IMR-90 (cell line): ENCODE data around the gene PMPCA. TPM values are rescaled to one million over a fixed set of nuclear protein-coding genes. Genes with fewer than 3 reads are reported as not detected.

Source experiments
- ATAC-seq: fragments of 200-7000 bp; cut with Tn5 transposase; 2 replicates; pipeline ENCODE4 v1.9.1; 2020; ENCODE audit warnings: low read depth, mild to moderate bottlenecking, moderate library complexity
- BruUV-seq: library from RNA; stranded (reverse); fragments of 400-500 nt; replicated peaks from 2 replicates; lab custom pipeline; 2021; lab: Mats Ljungman, UMichigan
- CTCF ChIA-PET: fragments of 300-600 bp; formaldehyde crosslinking; extraction: SDS; loops from one replicate; lab custom pipeline; 2021; ENCODE audit warnings: antibody characterized with exemption; lab: Yijun Ruan, JAX
- POLR2A ChIA-PET: fragments of 300-600 bp; sonication (Branson Sonifier 250); formaldehyde crosslinking; loops from one replicate; lab custom pipeline; 2022; ENCODE audit warnings: antibody characterized with exemption; ENCODE audit not compliant: unreplicated experiment; lab: Charles Lee
- DNase-seq: peaks from one replicate; pipeline ENCODE4 v3.0.0; 2013
- H2AFZ ChIP-seq: replicated peaks from 2 replicates; pipeline ENCODE3; 2013; ENCODE audit warnings: low read length, mild to moderate bottlenecking; ENCODE audit not compliant: poor library complexity
- H2AK5ac ChIP-seq: 2 replicates; pipeline ENCODE4 v1.6.1; 2013; ENCODE audit warnings: low read depth, low read length, inconsistent platforms
- H2AK9ac ChIP-seq: replicated peaks from 2 replicates; pipeline ENCODE3; 2013; ENCODE audit warnings: mild to moderate bottlenecking, low read depth, low read length, moderate library complexity; ENCODE audit not compliant: poor library complexity
- H2BK120ac ChIP-seq: 2 replicates; pipeline ENCODE4 v1.6.1; 2013; ENCODE audit warnings: low read depth, low read length, inconsistent platforms
- H2BK15ac ChIP-seq: 3 replicates; pipeline ENCODE4 v1.6.1; 2013; ENCODE audit warnings: low read depth, low read length, inconsistent platforms
- H2BK20ac ChIP-seq: 2 replicates; pipeline ENCODE4 v1.6.1; 2013; ENCODE audit warnings: low read depth, mild to moderate bottlenecking, inconsistent platforms, low read length, moderate library complexity
- H2BK5ac ChIP-seq: 2 replicates; pipeline ENCODE4 v1.6.1; 2013; ENCODE audit warnings: mild to moderate bottlenecking, low read depth, low read length, inconsistent platforms; ENCODE audit not compliant: poor library complexity, severe bottlenecking
- H3K14ac ChIP-seq: replicated peaks from 2 replicates; pipeline ENCODE4 v1.6.1; 2013; ENCODE audit warnings: low read depth, low read length, inconsistent platforms
- H3K18ac ChIP-seq: 2 replicates; pipeline ENCODE4 v1.6.1; 2013; ENCODE audit warnings: low read depth, low read length, control low read depth
- H3K23ac ChIP-seq: 2 replicates; pipeline ENCODE4 v1.6.1; 2013; ENCODE audit warnings: low read depth, low read length, inconsistent platforms
- H3K27ac ChIP-seq: 2 replicates; pipeline ENCODE4 v1.5.1; 2013; ENCODE audit warnings: mild to moderate bottlenecking, control low read depth, low read length; ENCODE audit not compliant: insufficient read depth
- H3K27me3 ChIP-seq: 2 replicates; pipeline ENCODE4 v1.6.1; 2013; ENCODE audit warnings: low read length; ENCODE audit not compliant: control insufficient read depth, insufficient read depth
- H3K36me3 ChIP-seq: 2 replicates; pipeline ENCODE4 v1.6.1; 2013; ENCODE audit warnings: low read length, mixed read lengths; ENCODE audit not compliant: control insufficient read depth, insufficient read depth
- H3K4ac ChIP-seq: 2 replicates; pipeline ENCODE4 v1.6.1; 2013; ENCODE audit warnings: low read depth, low read length, inconsistent platforms
- H3K4me1 ChIP-seq: 2 replicates; pipeline ENCODE4 v1.6.1; 2013; ENCODE audit warnings: low read length, mixed read lengths; ENCODE audit not compliant: control insufficient read depth, insufficient read depth
- H3K4me2 ChIP-seq: 2 replicates; pipeline ENCODE4 v1.6.1; 2013; ENCODE audit warnings: low read depth, mild to moderate bottlenecking, control low read depth, low read length, moderate library complexity
- H3K4me3 ChIP-seq: 2 replicates; pipeline ENCODE4 v1.5.1; 2013; ENCODE audit warnings: low read depth, mild to moderate bottlenecking, control low read depth, low read length, moderate library complexity; ENCODE audit not compliant: insufficient read depth
- H3K56ac ChIP-seq: 2 replicates; pipeline ENCODE4 v1.6.1; 2013; ENCODE audit warnings: low read length, inconsistent platforms; ENCODE audit not compliant: insufficient read depth; ENCODE audit errors: extremely low read depth
- H3K79me1 ChIP-seq, 2 experiments: 2 replicates each; pipeline ENCODE4 v1.6.1; 2013; ENCODE audit warnings: low read length in 2 of 2, inconsistent platforms in 1 of 2, low read depth in 1 of 2
- H3K9ac ChIP-seq: 2 replicates; pipeline ENCODE4 v1.6.1; 2013; ENCODE audit warnings: low read depth, low read length, control low read depth
- H3K9me1 ChIP-seq: 2 replicates; pipeline ENCODE4 v1.6.1; 2013; ENCODE audit warnings: low read length, inconsistent platforms; ENCODE audit not compliant: insufficient read depth
- H3K9me3 ChIP-seq: 2 replicates; pipeline ENCODE4 v1.6.1; 2013; ENCODE audit warnings: low read length; ENCODE audit not compliant: control insufficient read depth, insufficient read depth
- H4K20me1 ChIP-seq: 2 replicates; pipeline ENCODE4 v1.6.1; 2013; ENCODE audit warnings: low read length, inconsistent platforms; ENCODE audit not compliant: insufficient read depth
- H4K5ac ChIP-seq: 2 replicates; pipeline ENCODE4 v1.6.1; 2013; ENCODE audit warnings: mild to moderate bottlenecking, low read depth, low read length, control low read depth
- H4K8ac ChIP-seq, 2 experiments: 2 replicates each; pipeline ENCODE4 v1.6.1; 2013; ENCODE audit warnings: low read depth in 2 of 2, low read length in 2 of 2, control low read depth in 1 of 2, inconsistent platforms in 1 of 2
- H4K91ac ChIP-seq: 2 replicates; pipeline ENCODE4 v1.6.1; 2013; ENCODE audit warnings: low read depth, low read length, inconsistent platforms; ENCODE audit not compliant: insufficient read depth
- CEBPB ChIP-seq: IDR thresholded peaks from 2 replicates; pipeline ENCODE4 v1.6.1; 2012; ENCODE audit warnings: low read depth, low read length, improper control_type of control experiment
- CHD1 ChIP-seq: IDR thresholded peaks from 2 replicates; pipeline ENCODE4 v1.6.1; 2012; ENCODE audit warnings: low read depth, low read length, improper control_type of control experiment
- FOS ChIP-seq: fragments of 150-350 bp; IDR thresholded peaks from 2 replicates; pipeline ENCODE4 v1.6.1; 2016; ENCODE audit warnings: low read depth, low read length
- MAFK ChIP-seq: IDR thresholded peaks from 2 replicates; pipeline ENCODE4 v1.6.1; 2012; ENCODE audit warnings: low read depth, low read length, improper control_type of control experiment
- MAZ ChIP-seq: IDR thresholded peaks from 2 replicates; pipeline ENCODE4 v1.6.1; 2012; ENCODE audit warnings: low read depth, mild to moderate bottlenecking, low read length, improper control_type of control experiment, moderate library complexity, borderline replicate concordance
- MXI1 ChIP-seq: IDR thresholded peaks from 2 replicates; pipeline ENCODE4 v1.6.1; 2012; ENCODE audit warnings: low read depth, mild to moderate bottlenecking, low read length, moderate library complexity, borderline replicate concordance
- NFE2L2 ChIP-seq: fragments of 150-350 bp; IDR thresholded peaks from 2 replicates; pipeline ENCODE4 v1.6.1; 2016; ENCODE audit warnings: low read depth, mild to moderate bottlenecking, low read length
- RFX5 ChIP-seq: IDR thresholded peaks from 2 replicates; pipeline ENCODE4 v1.8.0; 2012; ENCODE audit warnings: low read depth, mild to moderate bottlenecking, low read length, moderate library complexity
- SMC3 ChIP-seq: fragments of 150-350 bp; IDR thresholded peaks from 2 replicates; pipeline ENCODE4 v1.6.1; 2016; ENCODE audit warnings: low read depth, mild to moderate bottlenecking, antibody characterized with exemption, low read length, moderate library complexity
- WGBS, 2 experiments: methylation state at CpG; one replicate each; pipeline versions ENCODE4 v1.1.5 to v1.1.7; 2013; ENCODE audit warnings: missing lambda C conversion rate in 2 of 2; ENCODE audit not compliant: insufficient read length in 1 of 2; ENCODE audit errors: extremely low coverage in 2 of 2; 5-methylcytosine and 5-hydroxymethylcytosine counted together
- dilution Hi-C: fragments of 300-500 bp; cut with HindIII; formaldehyde crosslinking; loops from one replicate; pipeline ENCODE4 v1.14.3; 2018; ENCODE audit warnings: low sequenced_read_pairs; ENCODE audit not compliant: unreplicated experiment
- in situ Hi-C: fragments of 300-500 bp; cut with MboI; formaldehyde crosslinking; loops from 3 replicates; pipeline ENCODE4 v1.14.3; 2019; ENCODE audit warnings: low sequenced_read_pairs, inconsistent platforms, mixed read lengths
- intact Hi-C: fragments of 100-400 bp; cut with micrococcal nuclease; formaldehyde crosslinking; loops from 2 replicates; pipeline ENCODE4 v1.10.0; 2022
- polyA plus RNA-seq, 3 experiments: library from polyadenylated mRNA; depleted of rRNA; stranded (reverse); fragments of >200 nt; gene quantifications; 2 replicates each; pipeline ENCODE4 v1.2.3, GENCODE V29; 2012; ENCODE audit warnings: low replicate concordance in 1 of 3
- total RNA-seq: library from RNA; depleted of rRNA; stranded (reverse); fragments of >200 nt; gene quantifications from 2 replicates; pipeline ENCODE4 v1.2.3, GENCODE V29; 2012
- TF ChIP-seq, protein P1 (sequence below): fragments of 150-350 bp; IDR thresholded peaks from 2 replicates; pipeline ENCODE4 v1.6.1; 2017; ENCODE audit warnings: mild to moderate bottlenecking, antibody characterized with exemption, low read length, low read depth
- TF ChIP-seq, protein P2 (sequence below): conservative IDR thresholded peaks from 2 replicates; pipeline ENCODE4 v1.5.1; 2012; ENCODE audit warnings: mild to moderate bottlenecking, low read depth, low read length, improper control_type of control experiment

Gene PMPCA
- total and polyA plus RNA-seq, 2 of the 4 experiments (the other 2 are of a cell fraction) = 62.6 to 95.8 TPM

DNA sequence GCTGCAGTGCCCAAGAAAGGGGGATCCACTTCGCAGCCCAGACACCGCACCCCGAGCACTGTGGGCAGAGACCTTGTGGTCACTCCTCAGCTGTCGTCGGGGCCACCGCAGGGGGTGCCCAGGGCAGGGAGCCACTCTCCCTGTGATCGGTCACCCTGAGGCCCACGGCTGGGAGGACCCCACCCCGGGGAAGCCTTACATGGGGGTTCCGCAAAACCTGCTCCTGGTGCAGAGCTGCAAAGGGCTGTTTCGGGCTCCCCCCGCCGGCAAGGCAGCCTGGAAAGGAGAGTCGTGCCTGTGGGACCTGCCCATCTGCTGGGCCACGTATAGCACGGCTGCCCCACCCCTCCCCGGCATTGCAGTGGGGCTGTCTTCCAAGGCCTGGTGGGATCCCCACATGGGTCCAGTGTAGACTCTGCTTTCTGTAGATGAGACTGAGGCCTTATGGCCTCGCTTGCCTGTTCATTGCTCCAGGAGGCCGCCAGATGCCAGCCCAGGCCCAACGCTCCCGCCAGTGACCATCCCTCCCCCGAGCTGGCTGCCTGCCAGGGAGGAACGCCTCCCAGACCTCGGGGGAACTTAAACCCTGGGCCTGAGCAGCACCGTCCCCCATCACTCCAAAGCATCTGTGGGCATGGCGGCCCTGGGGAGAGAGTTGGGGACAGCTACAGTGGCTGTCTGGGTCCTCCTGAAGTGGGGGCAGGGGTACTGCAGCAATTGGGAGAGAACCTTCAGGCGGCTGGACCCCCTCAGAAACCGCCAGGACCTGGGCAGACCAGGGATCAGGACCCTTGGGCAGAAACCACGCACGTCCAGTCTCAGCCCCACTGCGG, 45.3 kb upstream of the PMPCA start:
- no peak for DNase-seq
- Histone ChIP-seq H3K56ac (no peak overlapping the region), H4K20me1 (no peaks in the 10 kb centered on the region), H4K5ac (no peak overlapping the region), H3K23ac (no peak overlapping the region), H3K27me3 (no peaks in the 10 kb centered on the region), H3K9me3 (no peaks in the 10 kb centered on the region), H2AK5ac (no peak overlapping the region), H3K27ac (no peak overlapping the region), H4K8ac (no peak overlapping the region), H2BK20ac (no peak overlapping the region), H4K91ac (no peak overlapping the region), H2BK120ac (no peak overlapping the region), H3K4me1 (peaks cover 29% of the 10 kb centered on the region), H3K4me2 (no peak overlapping the region), H2BK15ac (no peak overlapping the region), H2BK5ac (no peak overlapping the region), H3K9ac (no peak overlapping the region), H3K18ac (no peak overlapping the region), H2AK9ac (peak overlapping the region; percentile 35), H3K79me1 (peaks cover 3 to 23% of the 10 kb centered on the region in 2 experiments; a peak in 3 of 4 replicates), H3K36me3 (no peaks in the 10 kb centered on the region), H2AFZ (no peak overlapping the region), H3K9me1 (peaks cover 3% of the 10 kb centered on the region), H3K4ac (no peak overlapping the region), H3K14ac (no peak overlapping the region), H3K4me3 (no peak overlapping the region)
- ChIA-PET POLR2A (no interaction called here), CTCF (interaction anchor here (0.5 kb wide), 1 partner anchor 119 kb away, joined by 7 read pairs; no protein-coding TSS in a partner anchor)
- WGBS, 2 experiments = 89% methylated on average over 14 of the region's 31 CpGs; no CpG with 5 or more reads in 1 of the 2 experiments
- no TSS peak for BruUV-seq
- no peak for ATAC-seq
- TF ChIP-seq NFE2L2 = no peak
- TF ChIP-seq, protein P1, sequence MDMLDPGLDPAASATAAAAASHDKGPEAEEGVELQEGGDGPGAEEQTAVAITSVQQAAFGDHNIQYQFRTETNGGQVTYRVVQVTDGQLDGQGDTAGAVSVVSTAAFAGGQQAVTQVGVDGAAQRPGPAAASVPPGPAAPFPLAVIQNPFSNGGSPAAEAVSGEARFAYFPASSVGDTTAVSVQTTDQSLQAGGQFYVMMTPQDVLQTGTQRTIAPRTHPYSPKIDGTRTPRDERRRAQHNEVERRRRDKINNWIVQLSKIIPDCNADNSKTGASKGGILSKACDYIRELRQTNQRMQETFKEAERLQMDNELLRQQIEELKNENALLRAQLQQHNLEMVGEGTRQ = no peak
- TF ChIP-seq FOS = no peak
- TF ChIP-seq SMC3 = no peak
- TF ChIP-seq, protein P2, sequence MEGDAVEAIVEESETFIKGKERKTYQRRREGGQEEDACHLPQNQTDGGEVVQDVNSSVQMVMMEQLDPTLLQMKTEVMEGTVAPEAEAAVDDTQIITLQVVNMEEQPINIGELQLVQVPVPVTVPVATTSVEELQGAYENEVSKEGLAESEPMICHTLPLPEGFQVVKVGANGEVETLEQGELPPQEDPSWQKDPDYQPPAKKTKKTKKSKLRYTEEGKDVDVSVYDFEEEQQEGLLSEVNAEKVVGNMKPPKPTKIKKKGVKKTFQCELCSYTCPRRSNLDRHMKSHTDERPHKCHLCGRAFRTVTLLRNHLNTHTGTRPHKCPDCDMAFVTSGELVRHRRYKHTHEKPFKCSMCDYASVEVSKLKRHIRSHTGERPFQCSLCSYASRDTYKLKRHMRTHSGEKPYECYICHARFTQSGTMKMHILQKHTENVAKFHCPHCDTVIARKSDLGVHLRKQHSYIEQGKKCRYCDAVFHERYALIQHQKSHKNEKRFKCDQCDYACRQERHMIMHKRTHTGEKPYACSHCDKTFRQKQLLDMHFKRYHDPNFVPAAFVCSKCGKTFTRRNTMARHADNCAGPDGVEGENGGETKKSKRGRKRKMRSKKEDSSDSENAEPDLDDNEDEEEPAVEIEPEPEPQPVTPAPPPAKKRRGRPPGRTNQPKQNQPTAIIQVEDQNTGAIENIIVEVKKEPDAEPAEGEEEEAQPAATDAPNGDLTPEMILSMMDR = no peak
- TF ChIP-seq MAFK = no peak
- TF ChIP-seq CHD1 = no peak
- no peak for TF ChIP-seq MXI1
- TF ChIP-seq CEBPB = no peak
- no peak for TF ChIP-seq MAZ
- TF ChIP-seq RFX5 = no peak
- in situ Hi-C loops = no loop called here
- intact Hi-C loops = no loop called here
- dilution Hi-C loops = no loop called here
